Measurements from ENCODE around the gene SPTBN1. TPM values are rescaled to one million over a fixed set of nuclear protein-coding genes. Genes with fewer than 3 reads are reported as not detected.
A peak's percentile ranks its signal among the peaks of the same experiment; 100 is the strongest.

SPTBN1 gene
- total RNA-seq, 1 donor from 2014 or later = 813 TPM

DNA sequence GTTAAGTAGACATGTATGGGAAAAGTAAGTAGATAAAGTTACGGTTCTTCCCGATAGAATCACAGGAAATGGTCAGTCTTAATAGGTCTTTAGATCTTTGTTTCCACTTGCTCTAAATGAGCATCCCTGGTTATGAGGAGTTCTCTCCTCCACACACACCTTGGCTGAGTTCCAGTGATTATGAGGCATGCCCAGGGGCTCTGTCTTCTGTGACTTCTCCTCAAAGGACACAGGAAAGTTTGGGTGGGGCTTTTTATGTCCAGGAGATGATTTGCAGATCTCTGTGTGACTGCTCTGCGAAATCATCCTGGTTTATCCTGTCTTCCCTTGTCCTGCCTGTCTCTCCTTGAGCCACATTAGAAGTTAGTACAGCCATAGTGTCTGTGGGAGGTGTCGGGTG, 183.5 kb downstream of the SPTBN1 start:
- TF ChIP-seq, protein P1, sequence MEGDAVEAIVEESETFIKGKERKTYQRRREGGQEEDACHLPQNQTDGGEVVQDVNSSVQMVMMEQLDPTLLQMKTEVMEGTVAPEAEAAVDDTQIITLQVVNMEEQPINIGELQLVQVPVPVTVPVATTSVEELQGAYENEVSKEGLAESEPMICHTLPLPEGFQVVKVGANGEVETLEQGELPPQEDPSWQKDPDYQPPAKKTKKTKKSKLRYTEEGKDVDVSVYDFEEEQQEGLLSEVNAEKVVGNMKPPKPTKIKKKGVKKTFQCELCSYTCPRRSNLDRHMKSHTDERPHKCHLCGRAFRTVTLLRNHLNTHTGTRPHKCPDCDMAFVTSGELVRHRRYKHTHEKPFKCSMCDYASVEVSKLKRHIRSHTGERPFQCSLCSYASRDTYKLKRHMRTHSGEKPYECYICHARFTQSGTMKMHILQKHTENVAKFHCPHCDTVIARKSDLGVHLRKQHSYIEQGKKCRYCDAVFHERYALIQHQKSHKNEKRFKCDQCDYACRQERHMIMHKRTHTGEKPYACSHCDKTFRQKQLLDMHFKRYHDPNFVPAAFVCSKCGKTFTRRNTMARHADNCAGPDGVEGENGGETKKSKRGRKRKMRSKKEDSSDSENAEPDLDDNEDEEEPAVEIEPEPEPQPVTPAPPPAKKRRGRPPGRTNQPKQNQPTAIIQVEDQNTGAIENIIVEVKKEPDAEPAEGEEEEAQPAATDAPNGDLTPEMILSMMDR (IDR thresholded peaks at IDR 0.05) = no peak
- Histone ChIP-seq H3K4me1 (peaks cover 44% of the 10 kb centered on the region), H3K27me3 (no peaks in the 10 kb centered on the region), H3K9me3 (no peaks in the 10 kb centered on the region), H3K4me3 (no peak overlapping the region), H3K36me3 (peaks cover 80% of the 10 kb centered on the region), H3K27ac (no peak overlapping the region)
- intact Hi-C loops (cut with DNase I) = no loop called here
- no peak for ATAC-seq
- DNase-seq = no peak

- Histone ChIP-seq H3K9me3 (no peaks in the 10 kb centered on the region), H3K4me1 (peaks cover 30% of the 10 kb centered on the region), H3K27me3 (no peaks in the 10 kb centered on the region), H3K36me3 (peaks cover 83% of the 10 kb centered on the region), H3K4me3 (no peak overlapping the region), H3K27ac (peak overlapping the region; percentile 0)
- TF ChIP-seq, protein P1 (IDR thresholded peaks at IDR 0.05) = no peak
- ATAC-seq (no peak), DNase-seq (no peak)
- intact Hi-C loops (cut with DNase I) = no loop called here
These were observed 184.9 kb downstream of the SPTBN1 start for GRCh38 chr2:54640834-54641540.

- Histone ChIP-seq H3K4me3 (no peak overlapping the region), H3K4me1 (peaks cover 22% of the 10 kb centered on the region), H3K27me3 (no peaks in the 10 kb centered on the region), H3K36me3 (peaks cover 85% of the 10 kb centered on the region), H3K27ac (peak overlapping the region; percentile 0), H3K9me3 (no peaks in the 10 kb centered on the region)
- no peak for ATAC-seq
- intact Hi-C loops (cut with DNase I) = no loop called here
- no peak for DNase-seq
- TF ChIP-seq, protein P1 (IDR thresholded peaks at IDR 0.05) = no peak
These were observed 185.9 kb downstream of the SPTBN1 start for GRCh38 chr2:54641988-54642387.

DNA sequence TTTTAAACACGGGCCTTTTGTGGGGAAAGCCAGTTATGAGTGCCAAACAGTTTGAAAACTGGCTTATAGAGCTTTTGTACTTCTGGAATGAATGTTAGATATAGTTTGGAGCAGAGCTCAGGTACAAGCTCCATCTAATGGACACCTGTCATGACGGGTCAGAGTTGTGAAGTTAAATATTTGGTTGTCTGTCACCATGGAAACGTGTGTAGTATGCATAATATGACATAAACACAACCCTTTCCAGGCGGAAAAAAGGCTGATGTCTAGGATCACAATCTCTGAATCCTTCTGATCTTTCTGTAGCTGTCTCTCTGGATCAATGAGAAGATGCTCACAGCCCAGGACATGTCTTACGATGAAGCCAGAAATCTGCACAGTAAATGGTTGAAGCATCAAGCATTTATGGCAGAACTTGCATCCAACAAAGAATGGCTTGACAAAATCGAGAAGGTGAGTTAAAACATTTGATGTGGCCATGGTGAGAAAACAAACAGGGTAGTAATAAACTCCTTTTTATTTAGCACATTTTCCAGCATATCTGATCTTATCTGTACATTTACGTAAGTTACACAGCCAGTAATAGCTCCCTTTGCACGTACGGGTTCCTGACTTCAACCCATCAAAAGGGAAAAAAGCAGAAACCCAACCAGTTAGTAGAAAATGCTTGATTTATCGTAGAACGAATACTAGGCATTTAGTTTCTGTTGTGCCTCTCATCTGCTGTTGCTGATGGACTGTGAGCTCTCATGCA, 186.7 kb downstream of the SPTBN1 start:
- no peak overlapping the region for H3K27ac ChIP-seq
- H3K27me3 ChIP-seq = no peaks in the 10 kb centered on the region
- DNase-seq = no peak
- intact Hi-C loops (cut with DNase I) = no loop called here
- TF ChIP-seq, protein P1 (IDR thresholded peaks at IDR 0.05) = no peak
- H3K4me1 ChIP-seq = peaks cover 17% of the 10 kb centered on the region
- H3K9me3 ChIP-seq = no peaks in the 10 kb centered on the region
- H3K4me3 ChIP-seq = no peak overlapping the region
- H3K36me3 ChIP-seq = peaks cover 87% of the 10 kb centered on the region
- no peak for ATAC-seq

DNA sequence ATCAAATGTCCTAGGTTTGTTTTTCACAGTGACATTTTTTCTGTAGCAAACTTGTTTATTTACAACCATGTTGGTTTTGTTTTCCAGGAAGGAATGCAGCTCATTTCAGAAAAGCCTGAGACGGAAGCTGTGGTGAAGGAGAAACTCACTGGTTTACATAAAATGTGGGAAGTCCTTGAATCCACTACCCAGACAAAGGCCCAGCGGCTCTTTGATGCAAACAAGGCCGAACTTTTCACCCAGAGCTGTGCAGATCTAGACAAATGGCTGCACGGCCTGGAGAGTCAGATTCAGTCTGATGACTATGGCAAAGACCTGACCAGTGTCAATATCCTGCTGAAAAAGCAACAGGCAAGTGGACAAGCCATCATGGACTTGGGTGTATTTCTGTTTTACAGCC, 188.1 kb downstream of the SPTBN1 start:
- ATAC-seq = no peak
- no peaks in the 10 kb centered on the region for H3K9me3 ChIP-seq
- intact Hi-C loops (cut with DNase I) = no loop called here
- no peak overlapping the region for H3K27ac ChIP-seq
- TF ChIP-seq, protein P1 (IDR thresholded peaks at IDR 0.05) = no peak
- no peak overlapping the region for H3K4me3 ChIP-seq
- H3K4me1 ChIP-seq = peaks cover 17% of the 10 kb centered on the region
- DNase-seq = no peak
- no peaks in the 10 kb centered on the region for H3K27me3 ChIP-seq
- H3K36me3 ChIP-seq = peaks cover 87% of the 10 kb centered on the region

All from upper lobe of right lung (tissue), 1 donor.